SK-N-SH (cell line): ENCODE data around the gene ZFAND6. TPM values are rescaled to one million over a fixed set of nuclear protein-coding genes. Genes with fewer than 3 reads are reported as not detected.

Experiments used
- CTCF ChIA-PET: fragments of 300-600, 350-600 bp; formaldehyde crosslinking; extraction: SDS; loops from one replicate; lab custom pipeline; 2021; lab: Yijun Ruan, JAX
- POLR2A ChIA-PET: fragments of 350-600 bp; sonication (Branson Sonifier 250); formaldehyde crosslinking; extraction: SDS; loops from one replicate; lab custom pipeline; 2020; ENCODE audit warnings: antibody characterized with exemption, inconsistent platforms; lab: Yijun Ruan, JAX
- DNase-seq: peaks from one replicate; pipeline ENCODE4 v3.0.0; 2012
- H2AFZ ChIP-seq: fragments of 200-600 bp; sonication (generic); 2 replicates; pipeline ENCODE4 v1.8.1; 2016; ENCODE audit warnings: antibody characterized with exemption, mild to moderate bottlenecking, low read depth
- H3F3A ChIP-seq: fragments of 200-600 bp; sonication (generic); replicated peaks from 2 replicates; pipeline ENCODE3; 2016; ENCODE audit warnings: antibody characterized with exemption, mild to moderate bottlenecking; ENCODE audit not compliant: insufficient read depth
- H3K27ac ChIP-seq, 2 experiments: fragments of 200-500 bp in 1 of 2; fragments of 200-600 bp in 1 of 2; sonication (Bioruptor generic) in 1 of 2; sonication (generic), shearing (Covaris generic) in 1 of 2; 2 replicates each; pipeline versions ENCODE4 v1.5.1 to v1.6.1; 2014 to 2016; ENCODE audit warnings: low read depth in 2 of 2, inconsistent platforms in 1 of 2, low read length in 1 of 2, mild to moderate bottlenecking in 1 of 2, mixed read lengths in 1 of 2
- H3K27me3 ChIP-seq: fragments of 200-600 bp; sonication (generic), shearing (Covaris generic); 2 replicates; pipeline ENCODE4 v1.6.1; 2016; ENCODE audit warnings: mixed run types; ENCODE audit not compliant: insufficient read depth
- H3K36me3 ChIP-seq, 2 experiments: fragments of 200-500 bp in 1 of 2; fragments of 200-600 bp in 1 of 2; sonication (Bioruptor generic) in 1 of 2; sonication (generic) in 1 of 2; replicated peaks in 1 of 2; 2 replicates each; pipeline versions ENCODE3 to v1.5.1; 2014 to 2016; ENCODE audit warnings: low read length in 1 of 2, mild to moderate bottlenecking in 1 of 2; ENCODE audit not compliant: insufficient read depth in 2 of 2, control insufficient read depth in 1 of 2
- H3K4me1 ChIP-seq, 2 experiments: fragments of 200-500 bp in 1 of 2; fragments of 200-600 bp in 1 of 2; sonication (Bioruptor generic) in 1 of 2; sonication (generic), shearing (Covaris generic) in 1 of 2; 2 replicates each; pipeline versions ENCODE4 v1.5.1 to v1.6.1; 2014 to 2016; ENCODE audit warnings: low read depth in 1 of 2, low read length in 1 of 2, mixed run types in 1 of 2; ENCODE audit not compliant: insufficient read depth in 2 of 2, control insufficient read depth in 1 of 2
- H3K4me2 ChIP-seq: fragments of 200-600 bp; sonication (generic), shearing (Covaris generic); 2 replicates; pipeline ENCODE4 v1.6.1; 2017; ENCODE audit warnings: mixed run types
- H3K4me3 ChIP-seq, 2 experiments: fragments of 200-500 bp in 1 of 2; fragments of 200-600 bp in 1 of 2; sonication (Bioruptor generic) in 1 of 2; sonication (generic), shearing (Covaris generic) in 1 of 2; 2 replicates each; pipeline versions ENCODE4 v1.5.1 to v1.8.1; 2014 to 2016; ENCODE audit warnings: low read depth in 2 of 2, inconsistent platforms in 1 of 2, low read length in 1 of 2, mild to moderate bottlenecking in 1 of 2, mixed read lengths in 1 of 2, moderate library complexity in 1 of 2
- H3K79me2 ChIP-seq: fragments of 200-600 bp; sonication (generic); 2 replicates; pipeline ENCODE4 v1.8.1; 2017; ENCODE audit warnings: mild to moderate bottlenecking; ENCODE audit not compliant: insufficient read depth
- H3K9ac ChIP-seq: fragments of 200-600 bp; sonication (generic); 2 replicates; pipeline ENCODE4 v1.6.1; 2017; ENCODE audit warnings: mixed run types
- H3K9me2 ChIP-seq: fragments of 200-600 bp; sonication (generic); 2 replicates; pipeline ENCODE4 v1.6.1; 2017; ENCODE audit warnings: mixed run types
- H3K9me3 ChIP-seq: fragments of 200-600 bp; sonication (generic); 2 replicates; pipeline ENCODE4 v1.6.1; 2017; ENCODE audit warnings: mixed run types, mild to moderate bottlenecking, moderate library complexity
- H4K20me1 ChIP-seq: fragments of 200-600 bp; sonication (generic); 2 replicates; pipeline ENCODE4 v1.6.1; 2017; ENCODE audit warnings: mild to moderate bottlenecking, mixed run types; ENCODE audit not compliant: insufficient read depth
- CTCF ChIP-seq: fragments of 200-600 bp; sonication (generic); IDR thresholded peaks from 2 replicates; pipeline ENCODE4 v1.6.1; 2017; ENCODE audit warnings: antibody characterized with exemption, mild to moderate bottlenecking, moderate library complexity
- EP300 ChIP-seq, 2 experiments: IDR thresholded peaks; 2 replicates each; pipeline versions ENCODE4 v1.4.0 to v1.6.1; 2012; ENCODE audit warnings: borderline replicate concordance in 1 of 2, low read depth in 1 of 2, low read length in 1 of 2
- EZH2phosphoT487 ChIP-seq: fragments of 200-600 bp; sonication (generic); IDR thresholded peaks from 2 replicates; pipeline ENCODE4 v1.6.1; 2017; ENCODE audit warnings: low read depth, mixed run types, mild to moderate bottlenecking, antibody characterized with exemption, moderate library complexity, borderline replicate concordance
- FOSL2 ChIP-seq: IDR thresholded peaks from 2 replicates; pipeline ENCODE4 v1.4.0; 2012; ENCODE audit warnings: low read depth, mild to moderate bottlenecking, moderate library complexity, borderline replicate concordance
- FOXJ3 ChIP-seq: sonication (generic); formaldehyde crosslinking; IDR thresholded peaks from 2 replicates; pipeline ENCODE4 v1.5.1; 2020; ENCODE audit warnings: mild to moderate bottlenecking, missing genetic modification reagents
- FOXM1 ChIP-seq: IDR thresholded peaks from 2 replicates; pipeline ENCODE4 v1.4.0; 2012; ENCODE audit warnings: low read depth, mild to moderate bottlenecking
- GABPA ChIP-seq: IDR thresholded peaks from 2 replicates; pipeline ENCODE4 v1.4.0; 2012; ENCODE audit warnings: low read depth, mild to moderate bottlenecking
- JUND ChIP-seq: IDR thresholded peaks from 2 replicates; pipeline ENCODE4 v1.4.0; 2012
- MAX ChIP-seq: IDR thresholded peaks from 2 replicates; pipeline ENCODE4 v1.4.0; 2012; ENCODE audit warnings: low read depth
- POLR2AphosphoS5 ChIP-seq: IDR thresholded peaks from 2 replicates; pipeline ENCODE4 v1.6.1; 2012; ENCODE audit warnings: low read depth, low read length
- SIN3A ChIP-seq: IDR thresholded peaks from 2 replicates; pipeline ENCODE4 v1.6.1; 2012; ENCODE audit warnings: low read depth, mild to moderate bottlenecking, low read length, moderate library complexity, borderline replicate concordance
- TAF1 ChIP-seq: IDR thresholded peaks from 2 replicates; pipeline ENCODE4 v1.6.1; 2012; ENCODE audit warnings: low read depth, mild to moderate bottlenecking, low read length, moderate library complexity, borderline replicate concordance
- TCF12 ChIP-seq: IDR thresholded peaks from 2 replicates; pipeline ENCODE4 v1.4.0; 2012
- TEAD4 ChIP-seq: IDR thresholded peaks from 2 replicates; pipeline ENCODE4 v1.4.0; 2012; ENCODE audit warnings: mild to moderate bottlenecking, borderline replicate concordance; ENCODE audit not compliant: insufficient read depth
- WGBS: methylation state at CpG from one replicate; pipeline ENCODE4 v1.1.6; 2017; ENCODE audit warnings: low lambda C conversion rate; 5-methylcytosine and 5-hydroxymethylcytosine counted together
- polyA plus RNA-seq, 3 experiments: library from polyadenylated mRNA; depleted of rRNA; stranded (reverse); fragments of >200 nt; gene quantifications; 2 replicates each; pipeline ENCODE4 v1.2.3, GENCODE V29; 2012
- TF ChIP-seq, protein P1 (sequence below): IDR thresholded peaks from 2 replicates; pipeline ENCODE4 v1.4.0; 2012; ENCODE audit warnings: low read depth, borderline replicate concordance
- TF ChIP-seq, protein P2 (sequence below): fragments of 150-350 bp; IDR thresholded peaks from 2 replicates; pipeline ENCODE4 v1.6.1; 2017; ENCODE audit warnings: antibody characterized with exemption, low read length, low read depth, borderline replicate concordance
- TF ChIP-seq, protein P3 (sequence below): IDR thresholded peaks from 2 replicates; pipeline ENCODE4 v1.6.1; 2012; ENCODE audit warnings: mild to moderate bottlenecking, low read depth, low read length, moderate library complexity

The ZFAND6 gene
- polyA plus RNA-seq, 1 of the 3 experiments (the other 2 are of a cell fraction): 90.1 TPM

- H3K27me3 ChIP-seq: no peaks in the 10 kb centered on the region
- no peaks in the 10 kb centered on the region; a peak in 1 of 4 replicates for H3K4me1 ChIP-seq
- WGBS: 93% methylated on average over 6 of the region's 6 CpGs
- ChIA-PET POLR2A (no interaction called here), CTCF (interaction anchor here (3.1 kb wide), 1 partner anchor 11 kb away, joined by 18 read pairs; no protein-coding TSS in a partner anchor)
- no peaks in the 10 kb centered on the region for H3K9me2 ChIP-seq
- no peaks in the 10 kb centered on the region for H3K79me2 ChIP-seq
- H3K4me3 ChIP-seq: no peak overlapping the region
- no peaks in the 10 kb centered on the region for H3K9me3 ChIP-seq
- TF ChIP-seq SIN3A (no peak), TAF1 (no peak), GABPA (no peak), EP300 (IDR thresholded peaks at IDR 0.05; ENCODE audit: borderline replicate concordance in 1 of 2, low read depth in 1 of 2, low read length in 1 of 2) (no peak), FOSL2 (no peak), JUND (no peak)
- TF ChIP-seq, protein P1, sequence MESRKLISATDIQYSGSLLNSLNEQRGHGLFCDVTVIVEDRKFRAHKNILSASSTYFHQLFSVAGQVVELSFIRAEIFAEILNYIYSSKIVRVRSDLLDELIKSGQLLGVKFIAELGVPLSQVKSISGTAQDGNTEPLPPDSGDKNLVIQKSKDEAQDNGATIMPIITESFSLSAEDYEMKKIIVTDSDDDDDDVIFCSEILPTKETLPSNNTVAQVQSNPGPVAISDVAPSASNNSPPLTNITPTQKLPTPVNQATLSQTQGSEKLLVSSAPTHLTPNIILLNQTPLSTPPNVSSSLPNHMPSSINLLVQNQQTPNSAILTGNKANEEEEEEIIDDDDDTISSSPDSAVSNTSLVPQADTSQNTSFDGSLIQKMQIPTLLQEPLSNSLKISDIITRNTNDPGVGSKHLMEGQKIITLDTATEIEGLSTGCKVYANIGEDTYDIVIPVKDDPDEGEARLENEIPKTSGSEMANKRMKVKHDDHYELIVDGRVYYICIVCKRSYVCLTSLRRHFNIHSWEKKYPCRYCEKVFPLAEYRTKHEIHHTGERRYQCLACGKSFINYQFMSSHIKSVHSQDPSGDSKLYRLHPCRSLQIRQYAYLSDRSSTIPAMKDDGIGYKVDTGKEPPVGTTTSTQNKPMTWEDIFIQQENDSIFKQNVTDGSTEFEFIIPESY: no peak
- TF ChIP-seq, protein P2, sequence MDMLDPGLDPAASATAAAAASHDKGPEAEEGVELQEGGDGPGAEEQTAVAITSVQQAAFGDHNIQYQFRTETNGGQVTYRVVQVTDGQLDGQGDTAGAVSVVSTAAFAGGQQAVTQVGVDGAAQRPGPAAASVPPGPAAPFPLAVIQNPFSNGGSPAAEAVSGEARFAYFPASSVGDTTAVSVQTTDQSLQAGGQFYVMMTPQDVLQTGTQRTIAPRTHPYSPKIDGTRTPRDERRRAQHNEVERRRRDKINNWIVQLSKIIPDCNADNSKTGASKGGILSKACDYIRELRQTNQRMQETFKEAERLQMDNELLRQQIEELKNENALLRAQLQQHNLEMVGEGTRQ: no peak
- H3K36me3 ChIP-seq: peaks cover 13 to 41% of the 10 kb centered on the region in 2 experiments
- H3K4me2 ChIP-seq: no peak overlapping the region
- no peak overlapping the region for H2AFZ ChIP-seq
- H3K9ac ChIP-seq: no peak overlapping the region
- no peaks in the 10 kb centered on the region for H3F3A ChIP-seq
- DNase-seq: no peak
- no peaks in the 10 kb centered on the region for H4K20me1 ChIP-seq
- H3K27ac ChIP-seq: no peak overlapping the region
These were observed 102.1 kb downstream of the ZFAND6 start for GRCh38 chr15:80161468-80162016.

GRCh38 chr15:80162059-80162554 is 102.6 kb downstream of the ZFAND6 start:
- WGBS: 95% methylated on average over 6 of the region's 6 CpGs
- Histone ChIP-seq H3K9ac (no peak overlapping the region), H3K9me3 (no peaks in the 10 kb centered on the region), H3K9me2 (no peaks in the 10 kb centered on the region), H3K36me3 (peaks cover 13 to 41% of the 10 kb centered on the region in 2 experiments), H3K79me2 (no peaks in the 10 kb centered on the region), H3K4me3 (no peak overlapping the region), H4K20me1 (no peaks in the 10 kb centered on the region), H3K4me2 (no peak overlapping the region), H3F3A (no peaks in the 10 kb centered on the region), H3K4me1 (no peaks in the 10 kb centered on the region; a peak in 1 of 4 replicates), H2AFZ (no peak overlapping the region), H3K27ac (no peak overlapping the region), H3K27me3 (no peaks in the 10 kb centered on the region)
- CTCF ChIA-PET: interaction anchor here (3.1 kb wide), 1 partner anchor 11 kb away, joined by 18 read pairs; no protein-coding TSS in a partner anchor
- POLR2A ChIA-PET: no interaction called here
- no peak for DNase-seq
- TF ChIP-seq, protein P3, sequence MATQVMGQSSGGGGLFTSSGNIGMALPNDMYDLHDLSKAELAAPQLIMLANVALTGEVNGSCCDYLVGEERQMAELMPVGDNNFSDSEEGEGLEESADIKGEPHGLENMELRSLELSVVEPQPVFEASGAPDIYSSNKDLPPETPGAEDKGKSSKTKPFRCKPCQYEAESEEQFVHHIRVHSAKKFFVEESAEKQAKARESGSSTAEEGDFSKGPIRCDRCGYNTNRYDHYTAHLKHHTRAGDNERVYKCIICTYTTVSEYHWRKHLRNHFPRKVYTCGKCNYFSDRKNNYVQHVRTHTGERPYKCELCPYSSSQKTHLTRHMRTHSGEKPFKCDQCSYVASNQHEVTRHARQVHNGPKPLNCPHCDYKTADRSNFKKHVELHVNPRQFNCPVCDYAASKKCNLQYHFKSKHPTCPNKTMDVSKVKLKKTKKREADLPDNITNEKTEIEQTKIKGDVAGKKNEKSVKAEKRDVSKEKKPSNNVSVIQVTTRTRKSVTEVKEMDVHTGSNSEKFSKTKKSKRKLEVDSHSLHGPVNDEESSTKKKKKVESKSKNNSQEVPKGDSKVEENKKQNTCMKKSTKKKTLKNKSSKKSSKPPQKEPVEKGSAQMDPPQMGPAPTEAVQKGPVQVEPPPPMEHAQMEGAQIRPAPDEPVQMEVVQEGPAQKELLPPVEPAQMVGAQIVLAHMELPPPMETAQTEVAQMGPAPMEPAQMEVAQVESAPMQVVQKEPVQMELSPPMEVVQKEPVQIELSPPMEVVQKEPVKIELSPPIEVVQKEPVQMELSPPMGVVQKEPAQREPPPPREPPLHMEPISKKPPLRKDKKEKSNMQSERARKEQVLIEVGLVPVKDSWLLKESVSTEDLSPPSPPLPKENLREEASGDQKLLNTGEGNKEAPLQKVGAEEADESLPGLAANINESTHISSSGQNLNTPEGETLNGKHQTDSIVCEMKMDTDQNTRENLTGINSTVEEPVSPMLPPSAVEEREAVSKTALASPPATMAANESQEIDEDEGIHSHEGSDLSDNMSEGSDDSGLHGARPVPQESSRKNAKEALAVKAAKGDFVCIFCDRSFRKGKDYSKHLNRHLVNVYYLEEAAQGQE: no peak
- TF ChIP-seq TCF12: no peak
- TF ChIP-seq TEAD4: no peak
- TF ChIP-seq POLR2AphosphoS5: no peak
- no peak for TF ChIP-seq CTCF
- no peak for TF ChIP-seq FOSL2
- TF ChIP-seq GABPA: no peak
- no peak for TF ChIP-seq FOXM1
- no peak for TF ChIP-seq FOXJ3
- no peak for TF ChIP-seq EZH2phosphoT487
- TF ChIP-seq MAX: no peak
